Neural cell (in vitro differentiated cells): ENCODE results near the gene SFXN2. TPM values are rescaled to one million over a fixed set of nuclear protein-coding genes. Genes with fewer than 3 reads are reported as not detected.

Source experiments
- H2AFZ ChIP-seq: fragments of 200-600, 300-800 bp; sonication (generic), shearing (Covaris generic); 2 replicates; pipeline ENCODE4 v1.6.0; 2014; ENCODE audit warnings: low read depth, mild to moderate bottlenecking, antibody characterized with exemption, low read length, moderate library complexity
- H3F3A ChIP-seq: fragments of 200-600 bp; shearing (Covaris generic); 2 replicates; pipeline ENCODE4 v1.6.1; 2016; ENCODE audit warnings: mild to moderate bottlenecking, moderate library complexity, mixed read lengths, antibody characterized with exemption, low read length; ENCODE audit not compliant: insufficient read depth, poor library complexity, severe bottlenecking
- H3K27ac ChIP-seq: fragments of 200-600, 300-800 bp; sonication (generic), shearing (Covaris generic); 2 replicates; pipeline ENCODE4 v1.5.1; 2014; ENCODE audit warnings: mild to moderate bottlenecking, low read length, moderate library complexity
- H3K27me3 ChIP-seq: fragments of 300-800, 200-600 bp; sonication (generic), shearing (Covaris generic); 2 replicates; pipeline ENCODE4 v1.6.0; 2014; ENCODE audit warnings: mild to moderate bottlenecking, low read depth, low read length, moderate library complexity; ENCODE audit not compliant: insufficient read depth
- H3K36me3 ChIP-seq: fragments of 300-800, 200-600 bp; sonication (generic), shearing (Covaris generic); 2 replicates; pipeline ENCODE4 v1.5.1; 2014; ENCODE audit warnings: mild to moderate bottlenecking, antibody characterized with exemption, low read length, moderate library complexity; ENCODE audit not compliant: insufficient read depth
- H3K4me2 ChIP-seq: fragments of 300-800, 200-600 bp; sonication (generic), shearing (Covaris generic); 2 replicates; pipeline ENCODE4 v1.6.0; 2014; ENCODE audit warnings: mild to moderate bottlenecking, low read length
- H3K4me3 ChIP-seq: fragments of 300-800, 200-600 bp; sonication (generic), shearing (Covaris generic); 2 replicates; pipeline ENCODE4 v1.5.1; 2014; ENCODE audit warnings: mild to moderate bottlenecking, low read length, moderate library complexity
- H3K79me2 ChIP-seq: fragments of 200-600 bp; shearing (Covaris generic); replicated peaks from 2 replicates; pipeline ENCODE4 v1.6.0; 2014; ENCODE audit warnings: mild to moderate bottlenecking, low read length, moderate library complexity; ENCODE audit not compliant: insufficient read depth
- H3K9ac ChIP-seq: fragments of 300-800, 200-600 bp; sonication (generic), shearing (Covaris generic); 2 replicates; pipeline ENCODE4 v1.6.1; 2016; ENCODE audit warnings: mild to moderate bottlenecking, low read length, mixed read lengths
- H3K9me2 ChIP-seq: fragments of 200-600 bp; shearing (Covaris generic); 2 replicates; pipeline ENCODE4 v1.6.1; 2016; ENCODE audit warnings: mild to moderate bottlenecking, low read length, mixed read lengths; ENCODE audit not compliant: insufficient read depth
- H3K9me3 ChIP-seq: fragments of 200-600, 300-800 bp; sonication (generic), shearing (Covaris generic); 2 replicates; pipeline ENCODE4 v1.6.1; 2016; ENCODE audit warnings: mild to moderate bottlenecking, mixed run types, low read length, moderate library complexity, mixed read lengths
- H4K20me1 ChIP-seq: fragments of 200-600 bp; shearing (Covaris generic); 2 replicates; pipeline ENCODE4 v1.6.1; 2016; ENCODE audit warnings: mild to moderate bottlenecking, mixed run types; ENCODE audit not compliant: insufficient read depth
- CTCF ChIP-seq: fragments of 450-650 bp; IDR thresholded peaks from 2 replicates; pipeline ENCODE4 v1.5.1; 2014; ENCODE audit warnings: antibody characterized with exemption, mild to moderate bottlenecking, moderate library complexity; ENCODE audit not compliant: poor library complexity, severe bottlenecking
- EP300 ChIP-seq: fragments of 450-650 bp; conservative IDR thresholded peaks from 2 replicates; pipeline ENCODE4 v1.6.1; 2014; ENCODE audit warnings: antibody characterized with exemption, mild to moderate bottlenecking, moderate library complexity; ENCODE audit not compliant: poor library complexity, severe bottlenecking
- EZH2 ChIP-seq: fragments of 200-600, 300-800 bp; shearing (Covaris generic), sonication (generic); IDR thresholded peaks from 2 replicates; pipeline ENCODE4 v1.6.1; 2014; ENCODE audit warnings: antibody characterized with exemption, low read length, borderline replicate concordance, mild to moderate bottlenecking; ENCODE audit not compliant: insufficient read depth, poor library complexity, severe bottlenecking
- MXI1 ChIP-seq: fragments of 450-650 bp; conservative IDR thresholded peaks from 2 replicates; pipeline ENCODE4 v1.6.1; 2014; ENCODE audit warnings: antibody characterized with exemption, mild to moderate bottlenecking; ENCODE audit not compliant: poor library complexity, severe bottlenecking
- POLR2AphosphoS5 ChIP-seq: IDR thresholded peaks from 2 replicates; pipeline ENCODE4 v1.6.1; 2012
- RAD21 ChIP-seq: fragments of 450-650 bp; conservative IDR thresholded peaks from 2 replicates; pipeline ENCODE4 v1.6.1; 2014; ENCODE audit warnings: antibody characterized with exemption, mild to moderate bottlenecking, moderate library complexity
- REST ChIP-seq: IDR thresholded peaks from 2 replicates; pipeline ENCODE4 v1.6.1; 2012; ENCODE audit warnings: borderline replicate concordance
- SMC3 ChIP-seq: fragments of 450-650 bp; conservative IDR thresholded peaks from 2 replicates; pipeline ENCODE4 v1.6.1; 2014; ENCODE audit warnings: antibody characterized with exemption, mild to moderate bottlenecking, moderate library complexity; ENCODE audit not compliant: poor library complexity
- TAF1 ChIP-seq: IDR thresholded peaks from 2 replicates; pipeline ENCODE4 v1.6.1; 2012; ENCODE audit warnings: low read depth
- polyA plus RNA-seq: library from polyadenylated mRNA; depleted of rRNA; stranded (reverse); fragments of >200 nt; gene quantifications from 2 replicates; pipeline ENCODE4 v1.2.3, GENCODE V29; 2014

The SFXN2 gene
- polyA plus RNA-seq, 1 donor from 2014 or later, result 16.0 TPM

- no peaks in the 10 kb centered on the region for H3F3A ChIP-seq
- H3K4me2 ChIP-seq, result no peak overlapping the region
- H3K36me3 ChIP-seq, result no peaks in the 10 kb centered on the region
- H2AFZ ChIP-seq, result no peak overlapping the region
- no peaks in the 10 kb centered on the region for H4K20me1 ChIP-seq
- H3K9ac ChIP-seq, result no peak overlapping the region
- no peaks in the 10 kb centered on the region for H3K9me2 ChIP-seq
- H3K79me2 ChIP-seq, result no peaks in the 10 kb centered on the region
- no peak overlapping the region for H3K27ac ChIP-seq
- no peaks in the 10 kb centered on the region for H3K27me3 ChIP-seq
- TF ChIP-seq POLR2AphosphoS5, result no peak
- no peak for TF ChIP-seq MXI1
- TF ChIP-seq SMC3, result no peak
- TF ChIP-seq TAF1, result no peak
- no peak for TF ChIP-seq EZH2
- no peaks in the 10 kb centered on the region for H3K9me3 ChIP-seq
- no peak overlapping the region for H3K4me3 ChIP-seq
Measured at GRCh38 chr10:102773986-102774385, 59.5 kb downstream of the SFXN2 start.

GRCh38 chr10:102775201-102775934, 60.9 kb downstream of the SFXN2 start:
- Histone ChIP-seq H3K9me2 (no peaks in the 10 kb centered on the region), H3K9ac (peak overlapping the region; percentile 34), H3K4me2 (peak overlapping the region; percentile 3), H3K4me3 (peak overlapping the region; percentile 46), H3K79me2 (no peaks in the 10 kb centered on the region), H2AFZ (no peak overlapping the region), H3K9me3 (no peaks in the 10 kb centered on the region), H3K27ac (no peak overlapping the region), H4K20me1 (no peaks in the 10 kb centered on the region), H3K27me3 (no peaks in the 10 kb centered on the region), H3K36me3 (no peaks in the 10 kb centered on the region), H3F3A (no peaks in the 10 kb centered on the region)
- TF ChIP-seq MXI1 (no peak), TAF1 (no peak), SMC3 (no peak), REST (no peak), EZH2 (no peak), CTCF (no peak), EP300 (no peak), RAD21 (no peak), POLR2AphosphoS5 (no peak)
